HuH-7 (cell line): ENCODE results near the gene TOR2A.
A peak's percentile ranks its signal among the peaks of the same experiment; 100 is the strongest.

Experiments
- DNase-seq: peaks from one replicate; pipeline ENCODE4 v3.0.0; 2011; ENCODE audit warnings: low spot score

Gene TOR2A

DNA sequence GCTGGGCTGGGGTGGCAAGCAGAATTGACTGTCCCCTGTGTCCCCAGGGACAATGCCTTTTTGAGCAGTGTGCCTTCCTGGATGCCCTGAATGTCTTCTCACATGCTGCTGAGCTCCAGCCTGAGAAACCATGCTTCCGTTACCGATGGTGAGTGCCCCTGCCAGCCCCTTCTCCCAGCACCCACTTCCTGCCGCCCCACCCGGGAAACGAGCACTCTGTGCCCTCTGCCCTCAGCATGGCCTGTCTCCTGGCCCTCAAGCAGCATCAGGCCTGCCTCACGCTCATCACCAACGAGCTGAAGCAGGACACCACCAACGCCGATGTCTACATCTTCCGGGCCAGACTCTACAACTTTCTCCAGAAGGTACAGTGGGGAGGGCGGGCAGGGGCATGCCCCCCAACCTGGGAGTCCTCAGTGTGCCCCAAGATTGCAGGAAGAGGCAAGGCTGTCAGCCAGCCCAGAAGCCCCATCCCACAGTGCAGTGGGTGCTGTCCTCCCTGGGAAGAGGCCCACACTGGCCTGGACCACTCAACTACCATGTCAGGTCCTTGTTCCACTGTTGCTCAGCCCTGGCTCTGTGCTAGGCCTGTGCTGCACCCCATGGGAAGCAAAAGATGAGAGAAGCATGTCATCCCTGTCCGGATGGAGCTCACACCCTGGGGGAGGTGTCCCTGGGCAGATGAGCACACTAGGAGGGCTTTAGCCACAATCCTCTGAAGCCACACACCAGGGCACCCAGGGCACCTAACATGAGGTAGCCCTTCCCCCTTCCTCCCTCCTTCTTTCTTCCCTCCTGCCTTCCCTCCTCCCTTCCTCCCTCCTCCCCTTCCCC is 14.8 kb downstream of the TOR2A start:
- no peak for DNase-seq

DNA sequence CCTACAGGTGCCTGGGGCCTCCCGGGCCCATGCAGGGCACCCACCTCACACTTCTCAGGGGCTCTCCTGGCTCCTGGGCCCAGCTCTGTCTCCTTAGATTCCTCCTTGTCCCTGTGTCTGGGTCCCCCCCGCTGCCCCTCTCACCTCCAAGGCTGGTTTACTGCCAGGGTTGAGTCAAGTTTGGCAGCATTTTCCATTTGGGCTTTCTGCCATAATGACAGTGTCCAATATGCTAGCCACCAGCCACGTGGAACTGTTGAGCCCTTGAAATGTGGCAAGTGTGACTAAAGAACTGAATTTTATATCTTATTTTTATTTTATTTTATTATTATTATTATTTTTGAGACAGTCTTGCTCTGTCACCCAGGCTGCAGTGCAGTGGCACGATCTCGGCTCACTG is 17.3 kb downstream of the TOR2A start:
- DNase-seq: no peak

DNA sequence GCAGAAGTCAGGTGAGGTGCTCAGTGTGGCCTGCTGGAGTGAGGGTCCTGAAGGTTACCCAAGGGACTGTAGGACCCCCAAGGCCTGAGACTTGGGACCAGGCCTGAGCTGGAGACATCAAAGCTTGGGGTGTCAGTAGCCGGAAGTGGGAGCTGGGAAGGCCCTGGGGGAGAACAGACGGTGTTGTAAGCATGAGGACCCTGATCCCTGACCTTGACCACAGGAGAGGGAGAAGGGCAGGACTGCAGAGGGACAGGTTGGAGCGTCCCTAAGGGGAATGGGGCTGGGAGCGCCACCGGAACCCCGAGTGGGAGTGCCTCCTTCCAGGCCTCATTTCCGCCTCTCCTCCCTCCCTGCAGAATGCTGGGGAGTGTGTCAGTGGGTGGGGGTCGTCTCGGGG is 18.7 kb downstream of the TOR2A start:
- DNase-seq: no peak

DNA sequence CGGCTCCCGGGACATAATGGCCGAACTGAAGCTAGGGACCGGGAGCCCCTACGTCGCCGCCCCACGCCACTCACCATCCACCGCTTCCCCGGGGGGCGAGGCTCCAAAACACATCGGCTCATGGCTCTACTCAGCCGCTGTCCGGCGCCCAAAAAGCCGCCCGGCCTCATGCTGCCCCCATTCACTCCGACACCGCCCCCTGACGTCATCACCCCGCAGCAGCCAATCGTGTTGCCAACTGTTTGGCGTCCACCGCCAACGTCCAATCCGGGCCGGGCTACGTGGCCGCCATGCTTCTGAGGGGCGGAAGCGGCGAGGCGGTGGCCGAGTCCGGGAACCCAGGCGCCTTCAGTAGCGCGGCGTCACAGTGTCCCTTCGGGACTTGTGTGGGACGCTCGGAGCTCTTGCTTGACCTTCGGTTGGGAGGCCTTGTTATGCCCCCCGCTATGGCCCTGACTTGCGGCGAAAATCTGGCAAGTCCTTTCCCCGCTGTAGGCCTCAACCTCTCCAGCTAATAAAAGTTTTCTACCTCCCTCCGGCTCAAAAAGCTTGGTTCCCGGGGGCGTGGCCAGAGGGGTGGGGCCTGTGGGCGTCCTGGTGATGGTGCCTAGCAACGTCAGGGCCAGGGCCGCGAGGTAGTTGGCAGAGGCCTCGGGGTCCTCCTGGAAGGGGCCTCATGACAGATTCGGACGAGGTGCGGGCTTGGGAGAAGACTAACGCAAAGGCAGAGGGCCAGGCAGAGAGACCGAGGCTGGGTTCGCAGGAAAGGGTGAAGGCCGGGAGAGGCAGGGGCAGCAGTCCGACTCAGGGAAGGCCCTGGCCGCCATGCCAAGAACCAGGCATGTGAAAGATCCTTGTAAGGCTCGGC is 19.4 kb downstream of the TOR2A start, which contains the start of the genes PTRH1 and TTC16:
Gene PTRH1 (minus strand): TSS at position 194 of the 868 bp plus-strand sequence. CDS start 24 bp downstream, at position 170.
Gene TTC16 (plus strand): TSS at position 610 of the 868 bp plus-strand sequence. CDS start 67 bp downstream, at position 677.
- DNase-seq: peak; percentile 99

DNA sequence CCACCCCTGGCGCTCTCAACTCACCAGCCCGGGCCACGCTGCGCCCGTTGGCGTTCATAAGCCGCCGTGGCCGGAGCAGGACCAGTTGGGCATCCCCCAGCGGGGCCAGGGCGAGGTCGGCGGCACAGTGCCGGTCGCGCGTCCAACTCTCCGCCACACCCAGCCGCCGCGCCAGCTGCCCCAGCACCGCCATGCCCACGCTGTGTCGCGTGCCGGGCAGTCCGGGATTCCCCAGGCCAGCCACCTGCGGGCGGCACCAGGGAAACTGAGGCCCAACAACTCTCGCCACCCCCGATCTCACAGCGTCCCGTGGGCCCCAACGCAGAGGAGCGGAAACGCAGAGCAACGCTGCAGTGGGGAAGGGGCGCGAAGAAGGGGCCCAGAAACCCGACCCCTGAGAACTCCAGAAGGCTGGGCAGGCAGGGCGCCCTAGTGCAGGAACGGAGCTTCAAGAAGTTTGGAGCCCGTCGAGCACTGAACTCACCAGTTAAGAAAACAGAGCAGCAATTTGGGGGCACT is 20.1 kb downstream of the TOR2A start:
- DNase-seq: no peak

DNA sequence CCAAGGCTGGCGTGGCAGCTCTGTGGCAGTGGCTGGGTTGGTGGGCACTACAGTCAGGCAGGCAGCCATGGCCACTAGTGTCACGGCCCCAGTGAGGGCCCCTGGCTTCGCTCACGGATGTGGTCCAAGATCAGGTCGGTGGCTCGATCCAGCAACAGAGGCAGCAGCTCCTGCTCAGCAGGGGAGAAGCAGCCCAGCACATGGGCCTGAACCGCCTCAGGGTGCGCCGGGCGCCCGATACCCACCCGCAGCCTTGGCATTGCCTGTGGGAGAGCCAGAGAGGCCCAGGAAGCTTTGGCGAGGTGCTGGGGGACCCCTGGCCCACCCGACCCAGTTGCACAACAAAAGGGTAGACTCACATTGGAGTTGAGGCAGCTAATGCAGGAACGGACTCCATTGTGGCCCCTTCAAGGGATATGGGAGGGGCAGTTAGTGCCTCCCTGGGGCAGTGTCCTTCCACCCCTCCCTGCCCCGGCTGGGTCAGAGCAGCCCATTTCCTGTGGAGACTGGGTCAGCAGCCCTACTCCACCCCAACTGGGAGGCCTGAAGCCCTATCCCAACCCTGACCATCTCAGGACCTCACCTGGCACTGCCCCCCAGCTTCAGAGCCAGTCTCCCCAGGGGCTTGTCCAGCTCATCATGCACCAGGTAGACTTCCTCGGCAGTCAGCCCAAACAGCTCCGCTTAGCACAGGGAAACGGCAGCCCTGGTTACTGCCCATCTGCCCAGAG is 20.9 kb downstream of the TOR2A start:
- no peak for DNase-seq

DNA sequence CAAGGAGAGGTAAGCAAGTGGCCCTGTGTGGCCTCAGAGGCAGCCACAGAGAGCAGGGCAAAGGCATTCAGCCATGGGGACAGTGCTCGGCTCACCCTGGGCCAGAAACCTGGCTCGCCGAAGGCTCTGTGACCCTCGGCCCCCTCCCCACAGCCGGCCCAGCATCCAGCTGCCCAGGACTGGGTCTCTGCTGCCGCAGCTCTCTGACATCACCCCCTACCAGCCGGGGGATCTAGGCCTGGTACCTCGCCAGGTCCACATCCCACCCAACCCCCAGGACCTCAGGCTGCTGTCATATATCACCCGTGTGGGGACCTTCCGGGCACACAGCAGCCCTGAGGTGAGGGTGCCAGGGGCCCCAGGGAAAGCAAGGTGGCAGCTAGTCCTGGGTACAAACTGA is 22.2 kb downstream of the TOR2A start:
- no peak for DNase-seq

DNA sequence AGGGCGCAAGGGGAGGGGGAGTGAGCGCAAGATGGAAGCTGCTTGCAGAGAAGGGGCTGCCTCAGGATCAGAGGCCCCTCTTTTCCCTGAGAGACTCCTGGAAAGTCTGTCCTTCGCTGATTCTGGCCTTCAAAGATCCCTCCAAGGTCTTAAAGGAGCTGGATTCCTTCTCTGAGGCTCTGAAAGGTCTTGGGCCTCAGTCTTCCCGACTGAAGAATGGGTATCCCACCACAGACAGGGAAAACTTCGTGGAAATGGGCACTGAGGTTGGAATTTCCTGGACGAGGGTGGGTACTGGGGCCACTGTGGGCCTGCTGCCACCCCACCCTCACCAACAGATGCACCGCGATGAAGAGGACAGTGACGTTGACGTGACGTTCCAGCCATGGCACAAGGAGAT is 22.7 kb downstream of the TOR2A start:
- no peak for DNase-seq

DNA sequence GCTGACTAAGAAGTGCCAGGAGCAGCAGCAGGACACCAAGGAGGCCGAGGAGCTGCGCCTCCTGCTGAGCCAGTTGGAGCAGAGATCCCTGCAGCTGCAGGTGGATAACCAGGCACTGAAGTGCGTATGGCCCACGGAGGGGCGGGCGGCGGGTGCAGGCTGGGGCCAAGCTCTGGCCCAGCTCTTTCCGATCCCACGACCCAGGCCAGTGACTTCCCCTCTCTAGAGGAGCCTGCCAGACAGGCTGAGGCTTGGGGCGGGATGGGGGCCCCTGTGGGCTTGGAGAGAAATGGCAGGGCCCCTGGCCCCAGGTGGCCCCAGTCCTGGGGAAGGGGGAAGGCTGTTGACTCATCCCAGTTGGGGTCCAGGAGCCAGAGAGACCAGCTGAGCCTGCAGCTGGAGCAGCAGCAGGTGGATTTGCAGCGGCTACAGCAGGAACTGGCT is 23.2 kb downstream of the TOR2A start:
- no peak for DNase-seq

DNA sequence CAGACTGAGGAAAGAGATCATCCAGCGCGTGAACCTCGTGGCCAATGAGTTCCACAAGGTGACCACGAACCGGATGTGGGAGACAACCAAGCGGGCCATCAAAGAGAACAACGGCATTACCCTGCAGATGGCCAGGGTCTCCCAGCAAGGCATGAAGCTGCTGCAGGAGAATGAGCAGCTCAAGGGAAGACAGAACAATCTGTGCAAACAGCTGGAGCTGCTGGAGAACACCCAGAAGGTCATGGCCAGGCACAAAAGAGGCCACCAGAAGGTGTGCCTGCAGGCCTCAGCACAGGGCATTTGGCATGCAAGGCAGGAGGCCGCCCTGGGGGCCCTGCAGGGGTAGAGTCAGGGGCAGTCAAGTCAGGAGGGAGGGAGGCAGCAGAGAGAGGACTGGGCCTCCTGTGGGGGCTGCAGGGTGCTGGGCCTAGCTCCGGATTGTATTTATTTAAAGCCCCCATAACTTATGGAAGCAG is 23.8 kb downstream of the TOR2A start:
- DNase-seq: no peak

DNA sequence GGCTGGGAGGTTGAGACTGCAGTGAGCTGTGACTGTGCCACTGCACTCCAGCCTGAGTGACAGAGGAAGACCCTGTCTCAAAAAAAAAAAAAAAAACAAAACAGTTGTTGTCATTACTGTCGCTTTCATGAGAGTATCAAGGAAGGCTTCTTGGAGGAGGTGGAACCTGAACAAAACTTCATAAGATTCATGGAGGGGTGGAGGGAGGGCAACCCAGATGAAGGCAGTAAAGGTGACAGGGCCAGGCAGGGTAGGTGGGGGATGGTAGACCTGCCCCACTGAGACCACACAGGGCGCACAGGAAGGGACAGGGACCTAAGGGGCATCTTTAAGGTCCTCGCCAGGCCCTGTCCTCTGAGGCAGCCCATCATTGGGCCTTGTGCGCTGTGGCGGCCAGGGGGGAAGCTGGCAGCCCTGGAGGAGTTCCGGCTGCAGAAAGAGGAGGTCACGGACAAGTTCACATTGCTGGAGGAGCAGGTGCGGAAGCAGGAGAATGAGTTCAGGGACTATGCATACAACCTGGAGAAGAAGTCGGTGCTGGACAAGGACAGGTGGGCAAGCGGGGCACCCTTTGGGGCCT is 24.8 kb downstream of the TOR2A start:
- no peak for DNase-seq

DNA sequence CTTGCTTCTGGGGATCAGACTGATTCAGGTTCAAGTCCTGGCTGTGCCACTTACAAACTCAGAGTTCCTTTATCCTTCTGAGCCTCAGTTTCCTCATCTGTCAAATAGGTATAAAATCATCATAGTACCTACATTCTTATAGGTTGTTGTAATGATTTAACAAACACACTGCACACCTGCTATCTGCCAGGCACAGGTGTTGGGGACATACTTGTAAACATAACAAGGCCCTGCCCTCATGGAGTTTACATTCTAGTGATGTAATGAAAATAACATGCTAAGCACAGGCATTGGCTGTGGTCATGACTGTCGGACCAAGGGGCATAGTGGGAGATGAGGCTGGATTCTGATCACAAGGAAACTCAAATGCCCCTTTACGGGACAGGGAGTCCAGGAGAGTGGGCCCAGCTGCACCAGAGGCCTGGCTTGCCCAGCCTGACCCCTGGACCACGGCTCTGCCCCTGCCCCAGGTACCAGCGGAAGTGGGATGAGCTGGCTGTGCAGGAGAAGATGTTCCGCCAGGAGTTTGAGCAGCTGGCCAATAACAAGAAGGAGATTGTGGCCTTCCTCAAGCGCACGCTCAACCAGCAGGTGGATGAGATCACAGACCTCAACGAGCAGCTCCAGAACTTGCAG is 26.0 kb downstream of the TOR2A start:
- DNase-seq: no peak

DNA sequence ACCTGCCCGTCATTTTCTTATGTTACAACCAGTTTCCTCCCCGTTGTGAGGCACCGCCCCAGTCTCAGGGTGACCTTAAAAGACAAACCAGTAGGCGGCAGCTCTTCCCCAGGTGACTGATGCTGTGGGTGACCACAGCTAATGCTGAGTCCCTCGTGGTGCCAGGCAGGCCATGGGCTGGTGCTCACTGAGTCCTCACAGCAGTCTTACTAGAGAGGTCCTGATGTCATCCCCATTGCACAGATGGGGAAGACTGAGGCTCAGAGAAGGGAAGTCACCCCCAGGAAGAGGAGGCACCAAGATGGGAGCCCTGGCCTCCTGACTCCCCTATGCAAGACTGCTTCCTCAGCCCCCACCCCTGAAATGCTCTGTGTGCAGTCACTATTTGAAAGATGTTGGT is 27.3 kb downstream of the TOR2A start:
- DNase-seq: no peak

DNA sequence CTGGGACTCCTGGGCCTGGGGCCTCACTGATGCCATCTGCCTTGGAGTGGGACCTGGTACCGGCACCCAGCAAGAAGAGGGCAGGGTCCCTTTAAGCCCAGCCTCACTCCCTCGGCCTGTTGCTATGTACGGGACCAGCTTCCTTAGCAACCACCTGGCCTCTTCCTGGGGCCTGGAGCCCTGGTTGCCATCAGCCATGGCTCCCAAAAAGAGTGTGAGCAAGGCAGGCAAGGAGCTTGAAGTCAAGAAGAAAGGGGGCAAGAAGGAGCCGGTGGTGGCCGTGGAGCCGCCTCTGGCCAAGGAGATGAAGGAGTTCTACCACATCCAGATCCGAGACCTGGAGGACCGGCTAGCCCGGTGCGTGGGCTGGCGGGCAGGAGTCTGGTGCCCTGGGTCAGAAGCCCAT is 28.3 kb downstream of the TOR2A start, which contains the start of gene CFAP157:
Gene CFAP157 (plus strand): TSS at position 153 of the 406 bp plus-strand sequence. CDS start 44 bp downstream, at position 197.
- no peak for DNase-seq

DNA sequence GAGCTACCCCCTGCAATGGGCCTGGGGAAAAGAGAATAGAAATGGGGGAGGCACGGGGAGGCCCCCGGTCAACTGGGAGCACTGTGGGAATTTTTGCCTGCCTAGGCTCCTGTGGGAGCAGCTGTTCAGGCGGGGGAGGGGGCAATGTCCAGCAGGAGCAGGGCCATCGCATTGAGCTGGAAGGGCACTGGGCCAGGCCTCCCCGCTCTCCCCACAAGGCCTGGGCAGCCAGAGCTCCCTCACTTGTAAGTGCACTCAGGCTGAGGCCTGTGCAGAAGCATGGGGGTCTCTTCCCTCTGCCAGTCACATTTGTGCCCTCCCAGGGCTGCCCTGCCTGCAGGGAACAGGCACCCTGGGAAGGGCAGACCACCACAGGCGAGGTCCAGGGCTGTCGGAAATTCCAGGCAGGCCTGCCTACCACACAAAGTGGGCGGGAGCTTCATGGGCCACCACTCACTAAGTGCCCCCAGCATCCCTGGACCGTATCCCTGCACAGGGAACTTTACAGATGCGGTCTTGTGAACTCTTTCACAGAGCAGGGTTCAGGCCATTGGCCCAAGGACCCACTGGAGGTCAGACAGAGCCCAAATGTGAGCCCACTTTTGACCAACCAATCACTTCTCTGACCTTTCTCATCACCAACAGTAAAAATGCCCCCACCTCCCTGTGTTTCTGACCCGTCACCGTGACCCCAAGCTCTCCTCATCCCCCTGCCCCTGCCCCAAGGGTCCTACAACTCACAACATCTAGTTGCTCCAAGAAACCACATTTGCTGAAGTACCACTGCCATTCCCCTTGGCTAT is 29.3 kb downstream of the TOR2A start:
- no peak for DNase-seq

DNA sequence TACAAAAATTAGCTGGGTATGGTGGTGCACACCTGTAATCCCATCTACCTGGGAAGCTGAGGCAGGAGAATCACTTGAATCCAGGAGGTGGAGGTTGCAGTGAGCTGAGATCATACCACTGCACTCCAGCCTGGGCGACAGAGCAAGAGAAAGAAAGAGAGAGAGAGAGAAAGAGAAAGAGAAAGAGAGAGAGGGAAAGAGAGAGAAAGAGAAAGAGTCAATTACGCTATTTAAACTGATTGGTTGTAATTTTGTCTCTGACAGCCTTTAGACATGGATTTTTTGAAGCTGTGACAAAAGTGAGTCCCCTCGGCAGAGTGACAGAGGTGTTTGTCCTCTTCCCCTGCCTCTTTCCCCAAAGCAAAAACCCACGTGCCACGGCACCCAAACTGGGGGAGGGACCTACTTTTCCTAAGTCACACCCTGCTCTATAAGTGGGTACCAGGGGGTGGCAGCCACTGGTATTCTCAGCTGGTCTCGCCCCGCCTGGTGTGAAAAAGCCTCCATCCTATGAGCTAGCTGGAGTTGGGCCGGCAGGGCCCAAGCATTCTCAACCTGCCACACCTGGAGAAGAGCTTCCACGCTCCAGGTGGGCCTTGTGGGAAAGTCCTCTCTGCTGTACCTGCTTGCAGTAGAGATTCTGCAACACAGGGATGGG is 31.7 kb downstream of the TOR2A start:
- DNase-seq: no peak

DNA sequence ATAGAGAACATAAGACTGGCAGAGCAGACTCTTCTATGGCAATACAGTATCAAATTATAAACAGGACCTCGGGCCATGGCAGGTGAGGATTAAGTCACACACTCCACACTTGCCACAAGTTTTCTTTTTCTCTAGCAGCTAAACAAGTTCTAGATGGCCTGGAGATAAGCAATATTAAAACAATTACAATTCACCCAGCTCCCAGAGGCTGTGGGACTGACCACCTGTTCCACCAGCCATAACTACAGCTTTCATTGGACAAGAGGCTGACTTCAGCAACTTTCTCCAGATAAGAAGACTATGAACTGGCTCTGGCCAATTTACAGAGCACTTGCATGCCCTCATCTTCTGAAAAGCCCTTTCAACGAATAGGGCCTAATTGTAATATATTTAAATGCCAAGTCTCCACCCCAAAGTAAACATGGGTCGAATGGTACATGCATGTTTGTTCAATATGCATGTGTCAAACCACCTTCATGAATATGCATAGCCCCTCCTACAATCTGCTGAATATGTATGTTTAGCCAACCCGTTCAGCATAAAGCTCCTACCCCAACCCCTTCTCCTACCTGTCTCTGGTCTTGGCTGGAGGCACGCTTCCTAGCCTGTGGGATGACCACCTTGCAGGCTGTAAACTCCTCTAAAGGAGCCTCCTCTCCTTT is 34.4 kb downstream of the TOR2A start:
- DNase-seq: no peak

DNA sequence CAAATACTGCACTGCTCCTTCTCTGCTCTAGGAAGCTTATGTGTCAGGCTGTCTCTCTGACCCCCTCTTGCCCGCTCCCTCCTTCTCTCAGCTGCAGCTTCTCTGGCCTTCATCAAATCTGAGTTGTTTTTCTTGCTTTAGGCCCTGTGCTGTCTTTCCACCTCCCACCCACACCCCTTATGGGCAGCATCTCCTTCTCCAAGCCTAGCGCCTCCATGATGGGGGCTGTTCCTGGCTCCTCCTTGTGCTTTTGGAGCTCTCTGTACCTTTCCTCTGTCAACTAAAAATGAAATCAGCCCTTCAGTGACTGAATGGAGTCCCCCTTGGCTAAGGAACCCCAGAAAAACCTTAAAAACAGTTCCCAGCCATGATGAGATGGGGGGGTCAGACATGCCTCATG is 35.0 kb downstream of the TOR2A start:
- DNase-seq: no peak
